B cell (primary cell): ENCODE results near the gene RNF126.

Experiments used
- CTCF ChIP-seq: fragments of 200-600 bp; IDR thresholded peaks from one replicate; pipeline ENCODE4 v1.8.0; 2022; ENCODE audit warnings: antibody characterized with exemption, mild to moderate bottlenecking
- EZH2 ChIP-seq: IDR thresholded peaks from 2 replicates; pipeline ENCODE4 v1.6.1; 2012; ENCODE audit warnings: borderline replicate concordance, low read depth, mild to moderate bottlenecking, moderate library complexity, low read length; ENCODE audit not compliant: insufficient read depth, poor library complexity, severe bottlenecking

- no peak for TF ChIP-seq CTCF
- TF ChIP-seq EZH2: no peak
Measured at GRCh38 chr19:621819-622218, 41.2 kb downstream of the RNF126 start.
